ENCODE measurements around the gene NUTM2D. TPM values are rescaled to one million over a fixed set of nuclear protein-coding genes. Genes with fewer than 3 reads are reported as not detected.
"Not testable (repeated sequence)": the region's sequence is repeated elsewhere in the genome, so short reads cannot be mapped to it uniquely, and the experiment has no call there.

NUTM2D gene
- total and polyA plus RNA-seq, 2 of the 4 experiments (the other 2 are of a cell fraction): 0.54 to 1.9 TPM

DNA sequence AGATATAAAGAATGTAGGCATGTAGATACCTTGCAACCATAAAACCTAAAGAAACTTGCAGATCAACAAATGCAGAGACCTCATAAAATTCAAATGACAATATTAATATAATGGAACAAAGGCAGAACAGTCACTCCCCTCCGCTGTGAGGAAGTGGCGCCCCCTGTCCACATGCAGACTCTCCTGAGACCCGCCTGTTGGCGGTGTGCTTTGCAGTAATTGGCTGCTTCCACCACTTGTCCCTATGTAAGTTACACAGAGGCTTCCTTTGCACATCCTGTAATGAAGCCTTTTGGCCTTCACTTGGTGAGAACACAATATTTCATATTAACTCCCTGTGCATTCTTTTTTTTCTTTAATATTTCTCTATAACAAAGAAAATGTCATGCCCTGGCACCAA, 21.6 kb downstream of the NUTM2D start:
- CTCF ChIA-PET; H3K9me3 ChIP-seq (ENCODE audit: control insufficient read depth, insufficient read depth, low read length); ATAC-seq (ENCODE audit: low read depth); BruUV-seq (replicated peaks); H3K4me2 ChIP-seq (ENCODE audit: low read depth, low read length); POLR2A ChIA-PET (ENCODE audit: unreplicated experiment); H3K56ac ChIP-seq (ENCODE audit: extremely low read depth, insufficient read depth, low read length); dilution Hi-C loops (cut with HindIII; ENCODE audit: low sequenced_read_pairs, unreplicated experiment); H2AFZ ChIP-seq (replicated peaks; ENCODE audit: low read length, poor library complexity); H4K5ac ChIP-seq (ENCODE audit: low read depth, low read length); intact Hi-C loops (cut with micrococcal nuclease); H3K14ac ChIP-seq (replicated peaks; ENCODE audit: low read depth, low read length); H2BK5ac ChIP-seq (ENCODE audit: low read depth, low read length, poor library complexity, severe bottlenecking); H3K4ac ChIP-seq (ENCODE audit: low read depth, low read length); H2AK9ac ChIP-seq (replicated peaks; ENCODE audit: low read depth, low read length, poor library complexity); H3K36me3 ChIP-seq (ENCODE audit: control insufficient read depth, insufficient read depth, low read length); H3K4me1 ChIP-seq (ENCODE audit: control insufficient read depth, insufficient read depth, low read length); H2BK120ac ChIP-seq (ENCODE audit: low read depth, low read length); H2BK20ac ChIP-seq (ENCODE audit: low read depth, low read length); H4K20me1 ChIP-seq (ENCODE audit: insufficient read depth, low read length); H2AK5ac ChIP-seq (ENCODE audit: low read depth, low read length); H3K27ac ChIP-seq (ENCODE audit: insufficient read depth, low read length); H3K9me1 ChIP-seq (ENCODE audit: insufficient read depth, low read length); H3K4me3 ChIP-seq (ENCODE audit: insufficient read depth, low read depth, low read length); in situ Hi-C loops (cut with MboI; ENCODE audit: low sequenced_read_pairs); H3K18ac ChIP-seq (ENCODE audit: low read depth, low read length); H3K23ac ChIP-seq (ENCODE audit: low read depth, low read length); H3K79me1 ChIP-seq (ENCODE audit: low read depth in 1 of 2, low read length in 2 of 2); DNase-seq; H3K27me3 ChIP-seq (ENCODE audit: control insufficient read depth, insufficient read depth, low read length); H4K8ac ChIP-seq (ENCODE audit: low read depth in 2 of 2, low read length in 2 of 2); H2BK15ac ChIP-seq (ENCODE audit: low read depth, low read length); H3K9ac ChIP-seq (ENCODE audit: low read depth, low read length); H4K91ac ChIP-seq (ENCODE audit: insufficient read depth, low read depth, low read length): not testable (repeated sequence)
- no CpG with 5 or more reads among the region's 4 CpGs for WGBS, 2 experiments (ENCODE audit: extremely low coverage in 2 of 2, insufficient read length in 1 of 2)

DNA sequence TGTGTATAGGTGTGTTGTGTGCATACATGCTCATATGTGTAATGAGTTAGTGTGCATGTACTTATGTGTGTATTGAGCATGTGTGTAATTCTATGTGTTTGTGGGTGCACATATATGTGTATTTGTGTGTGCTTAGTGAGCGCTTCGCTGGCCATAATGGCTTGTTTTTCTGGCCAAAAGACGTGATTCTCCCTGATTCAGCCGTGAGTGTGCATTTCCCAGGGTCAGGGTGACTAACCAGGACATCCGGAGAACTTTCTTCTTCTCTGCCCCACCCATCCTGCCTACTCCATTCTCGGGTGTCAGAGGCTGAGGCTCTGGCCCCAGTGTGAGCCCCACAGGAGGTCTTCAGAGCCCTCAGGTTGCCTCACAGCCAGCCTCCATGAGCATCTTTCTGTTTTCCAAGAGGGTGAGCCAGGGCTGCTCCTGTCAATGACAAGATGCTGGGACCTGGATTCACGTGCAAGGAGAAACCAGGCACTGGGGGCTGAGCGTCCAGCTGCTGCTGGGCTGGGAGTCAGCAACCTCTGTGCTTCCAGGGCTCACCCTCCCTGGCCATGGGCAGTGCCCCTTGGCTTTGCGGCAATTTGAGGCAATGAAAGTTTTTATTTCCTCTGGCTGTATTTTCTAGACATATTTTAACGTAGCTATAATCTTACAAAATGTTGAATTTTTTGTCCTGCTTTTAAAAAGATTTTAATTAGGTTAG, 25.8 kb downstream of the NUTM2D start:
- H3K4me2 ChIP-seq (ENCODE audit: low read depth, low read length); H3K14ac ChIP-seq (replicated peaks; ENCODE audit: low read depth, low read length); H3K27ac ChIP-seq (ENCODE audit: insufficient read depth, low read length); BruUV-seq (replicated peaks); H2BK120ac ChIP-seq (ENCODE audit: low read depth, low read length); intact Hi-C loops (cut with micrococcal nuclease); dilution Hi-C loops (cut with HindIII; ENCODE audit: low sequenced_read_pairs, unreplicated experiment); H2AFZ ChIP-seq (replicated peaks; ENCODE audit: low read length, poor library complexity); H2BK15ac ChIP-seq (ENCODE audit: low read depth, low read length); H3K9me3 ChIP-seq (ENCODE audit: control insufficient read depth, insufficient read depth, low read length); H4K8ac ChIP-seq (ENCODE audit: low read depth in 2 of 2, low read length in 2 of 2); CTCF ChIA-PET; H4K20me1 ChIP-seq (ENCODE audit: insufficient read depth, low read length); H3K23ac ChIP-seq (ENCODE audit: low read depth, low read length); H2AK9ac ChIP-seq (replicated peaks; ENCODE audit: low read depth, low read length, poor library complexity); in situ Hi-C loops (cut with MboI; ENCODE audit: low sequenced_read_pairs); H3K4ac ChIP-seq (ENCODE audit: low read depth, low read length); H2BK5ac ChIP-seq (ENCODE audit: low read depth, low read length, poor library complexity, severe bottlenecking); H3K18ac ChIP-seq (ENCODE audit: low read depth, low read length); H4K91ac ChIP-seq (ENCODE audit: insufficient read depth, low read depth, low read length); H4K5ac ChIP-seq (ENCODE audit: low read depth, low read length); H3K4me1 ChIP-seq (ENCODE audit: control insufficient read depth, insufficient read depth, low read length); H3K36me3 ChIP-seq (ENCODE audit: control insufficient read depth, insufficient read depth, low read length); H3K4me3 ChIP-seq (ENCODE audit: insufficient read depth, low read depth, low read length); H3K56ac ChIP-seq (ENCODE audit: extremely low read depth, insufficient read depth, low read length); H3K27me3 ChIP-seq (ENCODE audit: control insufficient read depth, insufficient read depth, low read length); POLR2A ChIA-PET (ENCODE audit: unreplicated experiment); H3K79me1 ChIP-seq (ENCODE audit: low read depth in 1 of 2, low read length in 2 of 2); H2AK5ac ChIP-seq (ENCODE audit: low read depth, low read length); H2BK20ac ChIP-seq (ENCODE audit: low read depth, low read length); H3K9me1 ChIP-seq (ENCODE audit: insufficient read depth, low read length); H3K9ac ChIP-seq (ENCODE audit: low read depth, low read length): not testable (repeated sequence)
- ATAC-seq (ENCODE audit: low read depth) (peak; percentile 64; the same call in 1 of the 2 replicates), DNase-seq (peak; percentile 31)
- no CpG with 5 or more reads among the region's 10 CpGs for WGBS, 2 experiments (ENCODE audit: extremely low coverage in 2 of 2, insufficient read length in 1 of 2)
